Right lobe of liver (tissue), 6 donors: ENCODE results near the gene ZSCAN21. TPM values are rescaled to one million over a fixed set of nuclear protein-coding genes. Genes with fewer than 3 reads are reported as not detected.
A peak's percentile ranks its signal among the peaks of the same experiment; 100 is the strongest.
"Not testable (repeated sequence)": the region's sequence is repeated elsewhere in the genome, so short reads cannot be mapped to it uniquely, and the experiment has no call there.

ENCODE experiments used
- ATAC-seq, 4 donors: fragments of 200-7000 bp; cut with Tn5 transposase; one replicate each; pipeline ENCODE4 v1.9.1; 2020; ENCODE audit warnings: mild to moderate bottlenecking in 4 of 4, moderate library complexity in 4 of 4
- DNase-seq, 3 donors: peaks; one replicate each; pipeline ENCODE4 v3.0.0-alpha.2; 2020
- H3K27ac ChIP-seq, 3 donors: fragments of 200-600 bp; one replicate each; pipeline ENCODE4 v1.8.0; 2022
- H3K27me3 ChIP-seq, 2 donors: fragments of 200-600 bp; one replicate each; pipeline ENCODE4 v1.8.0; 2022
- H3K36me3 ChIP-seq, 4 donors: fragments of 200-600 bp; sonication (generic) in 1 of 4; one replicate each; pipeline versions ENCODE4 v1.5.1 to v1.8.0; 2017 to 2022; ENCODE audit warnings: control low read depth in 1 of 4
- H3K4me1 ChIP-seq, 4 donors: fragments of 200-600 bp; sonication (generic) in 1 of 4; one replicate each; pipeline versions ENCODE4 v1.5.1 to v1.8.0; 2017 to 2022; ENCODE audit warnings: control low read depth in 1 of 4
- H3K4me3 ChIP-seq, 3 donors: fragments of 200-600 bp; one replicate each; pipeline ENCODE4 v1.8.0; 2022
- H3K9me3 ChIP-seq, 4 donors: fragments of 200-600 bp; sonication (generic) in 1 of 4; one replicate each; pipeline versions ENCODE4 v1.5.1 to v1.8.0; 2017 to 2022; ENCODE audit warnings: control low read depth in 1 of 4
- POLR2A ChIP-seq: fragments of 450-650 bp; IDR thresholded peaks from one replicate; pipeline ENCODE4 v1.6.1; 2017; ENCODE audit warnings: antibody characterized with exemption, mild to moderate bottlenecking
- WGBS: methylation state at CpG from one replicate; pipeline ENCODE4 v1.1.6; 2018; ENCODE audit warnings: low coverage, low lambda C conversion rate; ENCODE audit not compliant: insufficient coverage; ENCODE audit errors: missing lambda C conversion rate; 5-methylcytosine and 5-hydroxymethylcytosine counted together
- intact Hi-C, 2 donors: fragments of 100-400 bp; cut with DNase I; formaldehyde crosslinking; loops; one replicate each; pipeline versions ENCODE4 v1.11.2 to v1.14.1; 2022
- total RNA-seq, 6 experiments: library from RNA; depleted of rRNA in 2 of 6; stranded (reverse); fragments of >200 nt in 2 of 6; fragmentation: NEBNext Ultra II Directional in 3 of 6; extraction: Animal tissue kit (Norgen Biotek cat#: 25700) in 3 of 6; gene quantifications; one replicate each; pipeline versions ENCODE4 v1.1.0 to v1.2.4, GENCODE V29; 2016 to 2023
- TF ChIP-seq, protein P1 (sequence below), 4 donors: fragments of 200-600 bp in 3 of 4; fragments of 450-650 bp in 1 of 4; IDR thresholded peaks; one replicate each; pipeline versions ENCODE4 v1.5.1 to v1.8.0; 2016 to 2022; ENCODE audit warnings: antibody characterized with exemption in 4 of 4, mild to moderate bottlenecking in 2 of 4
- donor health status: DM: no; HTN: yes; CAD: no.
- donor health status: DM: no; HTN: no; CAD: no.
- donor health status: DM: no; HTN: no; CAD: no.
- donor health status: DM: no; HTN: yes; CAD: no.
- donor health status: DM: no; HTN: yes; CAD: no.

The ZSCAN21 gene
- total RNA-seq, 6 experiments from 2014 or later = 4.3 to 8.1 (median 5.7) TPM

DNA sequence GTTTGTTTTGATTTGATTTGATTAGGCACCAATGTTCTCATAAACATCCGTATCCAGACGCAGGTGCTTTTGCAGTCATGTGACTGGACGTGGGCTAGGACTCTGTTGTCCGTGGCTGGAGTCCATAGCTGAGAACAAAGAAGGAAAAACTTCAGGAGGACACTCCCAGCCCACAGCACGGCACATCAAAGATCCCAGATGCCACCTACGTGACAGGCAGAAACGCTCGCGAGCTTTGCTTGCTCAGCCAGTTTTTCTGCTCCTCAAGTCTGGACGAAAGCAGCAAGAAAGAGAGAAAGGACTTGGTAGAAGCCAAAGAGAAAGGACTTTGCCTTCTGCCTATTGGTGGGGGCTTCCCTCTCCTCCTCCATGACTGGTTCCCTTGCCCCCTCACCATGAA is 41.0 kb upstream of the ZSCAN21 start:
- intact Hi-C loops = no loop called here
- ATAC-seq (peak in 1 of 4 donors; percentile 8), DNase-seq (no peak)
- Histone ChIP-seq H3K36me3 (no peaks in the 10 kb centered on the region), H3K4me1 (peaks cover 0 to 65% (median 32%) of the 10 kb centered on the region in 4 donors), H3K27ac (peak overlapping the region in 2 of 3 donors; percentile 4 to 39), H3K27me3 (no peaks in the 10 kb centered on the region), H3K4me3 (no peak overlapping the region), H3K9me3 (no peaks in the 10 kb centered on the region)
- TF ChIP-seq POLR2A = no peak
- TF ChIP-seq, protein P1, sequence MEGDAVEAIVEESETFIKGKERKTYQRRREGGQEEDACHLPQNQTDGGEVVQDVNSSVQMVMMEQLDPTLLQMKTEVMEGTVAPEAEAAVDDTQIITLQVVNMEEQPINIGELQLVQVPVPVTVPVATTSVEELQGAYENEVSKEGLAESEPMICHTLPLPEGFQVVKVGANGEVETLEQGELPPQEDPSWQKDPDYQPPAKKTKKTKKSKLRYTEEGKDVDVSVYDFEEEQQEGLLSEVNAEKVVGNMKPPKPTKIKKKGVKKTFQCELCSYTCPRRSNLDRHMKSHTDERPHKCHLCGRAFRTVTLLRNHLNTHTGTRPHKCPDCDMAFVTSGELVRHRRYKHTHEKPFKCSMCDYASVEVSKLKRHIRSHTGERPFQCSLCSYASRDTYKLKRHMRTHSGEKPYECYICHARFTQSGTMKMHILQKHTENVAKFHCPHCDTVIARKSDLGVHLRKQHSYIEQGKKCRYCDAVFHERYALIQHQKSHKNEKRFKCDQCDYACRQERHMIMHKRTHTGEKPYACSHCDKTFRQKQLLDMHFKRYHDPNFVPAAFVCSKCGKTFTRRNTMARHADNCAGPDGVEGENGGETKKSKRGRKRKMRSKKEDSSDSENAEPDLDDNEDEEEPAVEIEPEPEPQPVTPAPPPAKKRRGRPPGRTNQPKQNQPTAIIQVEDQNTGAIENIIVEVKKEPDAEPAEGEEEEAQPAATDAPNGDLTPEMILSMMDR (IDR thresholded peaks at IDR 0.05) = no peak
- WGBS = 21% methylated on average over 10 of the region's 10 CpGs

DNA sequence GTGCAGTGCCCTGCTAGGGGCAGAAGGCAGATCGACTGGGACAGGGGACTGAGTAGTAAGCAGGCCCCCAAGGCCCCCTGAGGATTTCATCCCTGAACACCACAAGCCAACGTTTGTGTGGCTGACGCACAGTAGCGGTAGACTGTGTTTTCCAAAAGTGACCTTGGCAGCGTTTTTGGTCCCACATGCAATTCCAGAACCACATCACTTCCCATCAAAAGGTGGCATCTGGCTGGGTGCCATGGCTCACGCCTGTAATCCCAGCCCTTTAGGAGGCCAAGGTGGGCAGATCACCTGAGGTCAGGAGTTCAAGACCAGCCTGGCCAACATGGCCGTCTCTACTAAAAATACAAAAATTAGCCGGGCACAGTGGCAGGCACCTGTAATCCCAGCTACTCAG is 39.6 kb upstream of the ZSCAN21 start:
- DNase-seq (peak; percentile 71 to 81 (median 75)), ATAC-seq (peak; percentile 45 to 62 (median 57))
- intact Hi-C loops, H3K36me3 ChIP-seq, H3K4me3 ChIP-seq, H3K27me3 ChIP-seq, H3K9me3 ChIP-seq: not testable (repeated sequence)
- Histone ChIP-seq H3K4me1 (peaks cover 0 to 56% (median 27%) of the 10 kb centered on the region in 4 donors), H3K27ac (peak overlapping the region; percentile 43 to 91 (median 47))
- 59% methylated on average over 5 of the region's 8 CpGs for WGBS

DNA sequence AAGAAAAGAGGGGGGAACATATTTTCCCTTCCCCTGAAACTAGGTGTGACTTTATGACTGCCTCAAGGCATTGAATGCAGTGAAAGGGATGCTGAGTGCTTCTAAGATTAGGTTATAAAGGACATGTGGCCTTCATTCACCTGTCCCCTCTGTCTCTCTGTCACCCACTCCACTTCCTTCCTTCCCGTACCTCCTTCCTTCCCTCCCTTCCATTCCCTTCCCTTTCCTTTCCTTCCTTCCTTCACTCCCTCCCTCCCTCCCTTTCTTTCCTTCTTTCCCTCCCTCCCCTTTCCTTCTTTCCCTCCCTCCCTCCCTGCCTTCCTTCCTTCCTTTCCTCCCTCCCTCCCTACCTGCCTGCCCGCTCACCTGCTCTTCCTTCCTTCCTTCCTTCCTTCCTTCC is 38.7 kb upstream of the ZSCAN21 start:
- Histone ChIP-seq H3K36me3 (no peaks in the 10 kb centered on the region), H3K4me3 (no peak overlapping the region), H3K27ac (peak overlapping the region in 2 of 3 donors; percentile 47 to 91), H3K4me1 (peaks cover 0 to 54% (median 26%) of the 10 kb centered on the region in 4 donors), H3K9me3 (no peaks in the 10 kb centered on the region), H3K27me3 (no peaks in the 10 kb centered on the region)
- TF ChIP-seq POLR2A = no peak
- TF ChIP-seq, protein P1 (IDR thresholded peaks at IDR 0.05) = no peak
- intact Hi-C loops = no loop called here
- DNase-seq (no peak), ATAC-seq (no peak)
- WGBS = 64% methylated on average over 2 of the region's 2 CpGs

DNA sequence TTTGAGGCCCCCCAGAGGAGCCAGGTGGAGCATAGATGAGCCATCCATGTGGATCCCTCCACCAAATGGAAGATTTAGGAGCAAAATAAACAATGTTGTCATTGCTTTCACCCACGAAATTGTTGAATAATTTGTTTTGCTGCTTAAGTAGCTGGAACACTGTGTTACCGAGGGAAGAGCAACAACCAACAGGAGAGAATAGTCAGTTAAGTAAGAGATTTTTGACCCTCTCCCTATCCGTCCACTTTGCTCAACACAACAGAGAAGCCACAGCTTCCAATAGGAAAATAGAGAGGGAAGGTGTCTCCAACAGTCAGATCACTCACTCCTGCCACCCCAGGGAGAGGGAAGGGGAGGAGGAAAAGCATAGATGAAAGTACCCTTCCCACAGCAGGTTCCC is 38.1 kb upstream of the ZSCAN21 start:
- intact Hi-C loops = no loop called here

DNA sequence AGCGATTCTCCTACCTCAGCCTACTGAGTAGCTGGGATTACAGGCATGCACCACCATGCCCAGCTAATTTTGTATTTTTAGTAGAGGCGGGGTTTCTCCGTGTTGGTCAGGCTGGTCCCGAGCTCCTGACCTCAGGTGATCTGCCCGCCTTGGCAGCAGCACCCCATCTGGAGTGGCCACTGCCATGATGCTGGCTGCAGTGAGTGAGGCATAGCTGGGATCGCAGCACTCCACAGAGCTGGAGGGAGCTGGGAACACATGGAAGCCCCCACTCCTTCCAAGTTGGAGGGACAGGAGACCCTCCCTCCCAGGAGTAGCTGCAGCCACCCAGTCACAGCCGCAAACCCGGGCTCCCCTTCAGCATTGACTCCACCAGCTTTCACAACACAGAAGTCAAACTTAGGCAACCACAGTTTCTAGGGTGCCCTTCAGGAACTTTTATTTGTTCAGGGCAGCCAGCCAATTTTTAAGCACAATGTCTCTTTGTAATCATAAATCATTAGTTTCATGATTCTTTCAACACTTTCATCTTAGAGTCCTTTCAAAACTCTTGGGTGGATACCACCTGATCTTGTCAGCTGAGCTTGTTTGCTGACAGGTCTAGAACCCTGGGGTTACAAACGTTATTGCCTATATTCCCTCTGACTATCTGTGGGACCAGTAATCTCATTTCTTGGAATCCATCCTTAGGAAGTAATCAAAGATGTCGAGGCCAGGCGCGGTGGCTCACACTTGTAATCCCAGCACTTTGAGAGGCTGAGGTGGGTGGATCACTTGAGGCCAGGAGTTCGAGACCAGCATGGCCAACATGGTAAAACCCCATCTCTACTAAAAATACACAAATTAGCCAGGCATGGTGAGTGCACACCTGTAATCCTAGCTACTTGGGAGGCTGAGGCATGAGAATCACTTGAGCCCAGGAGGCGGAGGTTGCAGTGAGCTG is 36.9 kb upstream of the ZSCAN21 start:
- H3K4me1 ChIP-seq = peaks cover 0 to 48% (median 20%) of the 10 kb centered on the region in 4 donors
- H3K4me3 ChIP-seq, H3K9me3 ChIP-seq, H3K36me3 ChIP-seq, intact Hi-C loops, H3K27me3 ChIP-seq: not testable (repeated sequence)
- peak in 2 of 3 donors; percentile 66 to 71 for DNase-seq
- 34% methylated on average over 10 of the region's 14 CpGs for WGBS
- peak overlapping the region in 2 of 3 donors; percentile 67 to 91 for H3K27ac ChIP-seq
- peak; percentile 10 to 43 (median 28) for ATAC-seq

More for the DNA sequence above, 38.1 kb upstream of the ZSCAN21 start:
- TF ChIP-seq POLR2A = no peak
- TF ChIP-seq, protein P1 (IDR thresholded peaks at IDR 0.05) = no peak
- no peaks in the 10 kb centered on the region for H3K9me3 ChIP-seq
- ATAC-seq = peak; percentile 1 to 60 (median 14)
- H3K36me3 ChIP-seq = no peaks in the 10 kb centered on the region
- DNase-seq = no peak
- peaks cover 0 to 51% (median 25%) of the 10 kb centered on the region in 4 donors for H3K4me1 ChIP-seq
- peak overlapping the region; percentile 36 to 91 (median 67) for H3K27ac ChIP-seq
- H3K4me3 ChIP-seq = peak overlapping the region in 1 of 3 donors; percentile 9
- 47% methylated on average over 3 of the region's 3 CpGs for WGBS
- H3K27me3 ChIP-seq = no peaks in the 10 kb centered on the region
